K562 (cell line): ENCODE data around the gene EEF1A2. TPM values are rescaled to one million over a fixed set of nuclear protein-coding genes. Genes with fewer than 3 reads are reported as not detected.

Experiments
- ATAC-seq: fragments of 200-7000 bp; cut with Tn5 transposase; 3 replicates; pipeline ENCODE4 v1.9.1; 2020; ENCODE audit warnings: moderate library complexity
- BruUV-seq: library from RNA; stranded (reverse); fragments of 400-500 nt; replicated peaks from 2 replicates; lab custom pipeline; 2021; lab: Mats Ljungman, UMichigan
- CTCF ChIA-PET: fragments of 300-600 bp; formaldehyde crosslinking; extraction: SDS; loops from one replicate; lab custom pipeline; 2021; ENCODE audit warnings: low intra/inter-chr PET ratio; lab: Yijun Ruan, JAX
- POLR2A ChIA-PET: fragments of 300-600, 350-650 bp; sonication (Branson Sonifier 250); formaldehyde crosslinking; extraction: SDS; loops from one replicate; lab custom pipeline; 2021; ENCODE audit warnings: antibody characterized with exemption, inconsistent platforms; lab: Yijun Ruan, JAX
- DNase-seq, 4 experiments: peaks; one replicate each; pipeline versions ENCODE4 v3.0.0 to v3.0.0-alpha.2; 2011 to 2018; ENCODE audit warnings: low spot score in 3 of 4, mixed read lengths in 3 of 4; ENCODE audit errors: extremely low read depth in 1 of 4
- FAIRE-seq: peaks from 2 replicates; lab custom pipeline; 2011; peaks lifted over from hg19 to GRCh38; lab: Jason Lieb, UNC
- H2AFZ ChIP-seq: 2 replicates; pipeline ENCODE4 v1.6.0; 2011; ENCODE audit warnings: low read depth, low read length, control low read depth, inconsistent platforms
- H3K27ac ChIP-seq: fragments of 200-600 bp; 3 replicates; pipeline ENCODE4 v1.8.0; 2011; ENCODE audit warnings: low read depth, mild to moderate bottlenecking, control low read depth, inconsistent platforms, low read length, moderate library complexity, mixed read lengths; ENCODE audit errors: extremely low read depth
- H3K27me3 ChIP-seq, 2 experiments: fragments of 300-600 bp in 1 of 2; 2 replicates in 1 of 2; 3 replicates in 1 of 2; pipeline versions ENCODE4 v1.6.0 to v1.8.0; 2011; ENCODE audit warnings: inconsistent platforms in 2 of 2, low read length in 2 of 2, mild to moderate bottlenecking in 1 of 2, mixed read lengths in 1 of 2, moderate library complexity in 1 of 2; ENCODE audit not compliant: control insufficient read depth in 2 of 2, insufficient read depth in 2 of 2
- H3K36me3 ChIP-seq: fragments of 300-600 bp; 3 replicates; pipeline ENCODE4 v1.8.0; 2011; ENCODE audit warnings: mild to moderate bottlenecking, low read length, inconsistent platforms; ENCODE audit not compliant: control insufficient read depth, insufficient read depth
- H3K4me1 ChIP-seq, 2 experiments: fragments of 200-600 bp in 1 of 2; replicated peaks in 1 of 2; 2 replicates in 1 of 2; 3 replicates in 1 of 2; pipeline versions ENCODE4 v1.5.1 to v1.8.0; 2011; ENCODE audit warnings: inconsistent platforms in 2 of 2, low read length in 2 of 2, mild to moderate bottlenecking in 1 of 2, mixed read lengths in 1 of 2, moderate library complexity in 1 of 2; ENCODE audit not compliant: control insufficient read depth in 2 of 2, insufficient read depth in 2 of 2
- H3K4me2 ChIP-seq: 2 replicates; pipeline ENCODE4 v1.6.1; 2011; ENCODE audit warnings: low read length, control low read depth, inconsistent platforms, mixed read lengths; ENCODE audit not compliant: insufficient read depth
- H3K4me3 ChIP-seq: fragments of 200-600 bp; sonication (generic), shearing (Covaris generic); 2 replicates; pipeline ENCODE4 v1.5.1; 2016; ENCODE audit warnings: control low read depth, inconsistent platforms
- H3K79me2 ChIP-seq: fragments of 200-600 bp; 3 replicates; pipeline ENCODE4 v1.8.0; 2011; ENCODE audit warnings: low read length, inconsistent platforms; ENCODE audit not compliant: control insufficient read depth, insufficient read depth
- H3K9ac ChIP-seq, 2 experiments: 2 replicates each; pipeline versions ENCODE4 v1.6.0 to v1.6.1; 2011; ENCODE audit warnings: low read depth in 2 of 2, low read length in 2 of 2, control low read depth in 1 of 2, inconsistent platforms in 1 of 2, mild to moderate bottlenecking in 1 of 2, mixed read lengths in 1 of 2; ENCODE audit not compliant: insufficient read depth in 1 of 2
- H3K9me1 ChIP-seq: one replicate; pipeline ENCODE4 v1.6.0; 2011; ENCODE audit warnings: inconsistent platforms, mild to moderate bottlenecking, low read length, moderate library complexity; ENCODE audit not compliant: control insufficient read depth, insufficient read depth
- H3K9me3 ChIP-seq: replicated peaks from 2 replicates; pipeline ENCODE4 v1.5.1; 2011; ENCODE audit warnings: low read depth, low read length, inconsistent platforms; ENCODE audit not compliant: control insufficient read depth, insufficient read depth
- H4K20me1 ChIP-seq: replicated peaks from 2 replicates; pipeline ENCODE4 v1.6.1; 2011; ENCODE audit warnings: low read length, inconsistent platforms, mixed read lengths; ENCODE audit not compliant: control insufficient read depth, insufficient read depth
- C11orf30 ChIP-seq: fragments of 450-650 bp; IDR thresholded peaks from 2 replicates; pipeline ENCODE4 v1.6.1; 2016; ENCODE audit warnings: low read depth, mild to moderate bottlenecking
- CBFA2T2 ChIP-seq: fragments of 450-650 bp; conservative IDR thresholded peaks from 2 replicates; pipeline ENCODE4 v1.6.1; 2017; ENCODE audit warnings: mild to moderate bottlenecking
- DDX20 ChIP-seq: fragments of 450-650 bp; IDR thresholded peaks from 2 replicates; pipeline ENCODE4 v1.6.1; 2016; ENCODE audit warnings: missing genetic modification characterization, low read depth, mild to moderate bottlenecking, missing compliant biosample characterization, moderate library complexity
- DEAF1 ChIP-seq: fragments of 450-650 bp; formaldehyde crosslinking; IDR thresholded peaks from 2 replicates; pipeline ENCODE4 v1.4.0; 2020; ENCODE audit warnings: mild to moderate bottlenecking, moderate library complexity
- ETV1 ChIP-seq: fragments of 450-650 bp; conservative IDR thresholded peaks from 2 replicates; pipeline ENCODE4 v1.6.1; 2016; ENCODE audit warnings: missing genetic modification characterization, control low read depth, low read depth, missing compliant biosample characterization
- GTF2E2 ChIP-seq: fragments of 200-800 bp; sonication (Bioruptor generic); IDR thresholded peaks from 2 replicates; pipeline ENCODE4 v1.6.1; 2016; ENCODE audit warnings: missing genetic modification characterization, missing compliant biosample characterization
- KAT2B ChIP-seq: IDR thresholded peaks from one replicate; pipeline ENCODE4 v1.6.1; 2012; ENCODE audit warnings: low read depth, mild to moderate bottlenecking, control low read depth, inconsistent platforms, low read length, moderate library complexity
- MEF2A ChIP-seq: IDR thresholded peaks from 2 replicates; pipeline ENCODE4 v1.6.1; 2011; ENCODE audit warnings: low read depth, mild to moderate bottlenecking, low read length, moderate library complexity; ENCODE audit not compliant: control insufficient read depth
- MXI1 ChIP-seq: IDR thresholded peaks from 2 replicates; pipeline ENCODE4 v1.6.1; 2011; ENCODE audit warnings: low read depth, mild to moderate bottlenecking, improper control_type of control experiment, low read length
- PHB2 ChIP-seq: fragments of 450-650 bp; IDR thresholded peaks from 2 replicates; pipeline ENCODE4 v1.6.1; 2017; ENCODE audit warnings: low read depth
- PURB ChIP-seq: sonication (generic); formaldehyde crosslinking; IDR thresholded peaks from 2 replicates; pipeline ENCODE4 v1.9.0; 2021; ENCODE audit warnings: low read depth, mild to moderate bottlenecking, missing genetic modification reagents
- WHSC1 ChIP-seq: IDR thresholded peaks from one replicate; pipeline ENCODE4 v1.6.1; 2012; ENCODE audit warnings: low read length, control low read depth, inconsistent platforms
- ZKSCAN1 ChIP-seq: fragments of 150-350 bp; IDR thresholded peaks from 2 replicates; pipeline ENCODE4 v1.6.1; 2016; ENCODE audit warnings: low read depth, low read length
- WGBS: fragments of 100-300 bp; shearing (Covaris generic); methylation state at CpG from one replicate; pipeline ENCODE4 v1.1.6; 2016; ENCODE audit warnings: low coverage, mixed read lengths; ENCODE audit not compliant: insufficient coverage; ENCODE audit errors: missing lambda C conversion rate; 5-methylcytosine and 5-hydroxymethylcytosine counted together
- in situ Hi-C: fragments of 300-500 bp; cut with MboI; formaldehyde crosslinking; loops from 4 replicates; pipeline ENCODE4 v1.15.0; 2018; ENCODE audit warnings: inconsistent platforms, mixed read lengths
- intact Hi-C: fragments of 100-400 bp; cut with micrococcal nuclease; formaldehyde crosslinking; loops from 2 replicates; pipeline ENCODE4 v1.14.2; 2022
- polyA plus RNA-seq, 8 experiments: library from polyadenylated mRNA; depleted of rRNA in 4 of 8; stranded (reverse) in 5 of 8; unstranded in 3 of 8; fragments of >200 nt; fragmentation: Nextera tagmentation in 2 of 8; fragmentation: Illumina TruSeq in 1 of 8; extraction: Ambion mirVana in 2 of 8; extraction: Trizol in 1 of 8; gene quantifications; 2 replicates each; pipeline versions ENCODE4 v1.2.1 to v1.2.3, GENCODE V29; 2011 to 2014; ENCODE audit warnings: inconsistent platforms in 1 of 8, missing spikeins in 1 of 8
- total RNA-seq, 7 experiments: library from RNA; depleted of rRNA in 6 of 7; stranded (reverse); fragments of >200 nt in 6 of 7; fragmentation: Illumina TruSeq in 2 of 7; extraction: Trizol in 2 of 7; gene quantifications; 2 replicates each; pipeline versions ENCODE4 v1.2.1 to v1.2.3, GENCODE V29; 2011 to 2021; ENCODE audit warnings: low replicate concordance in 1 of 7
- TF ChIP-seq, protein P1 (sequence below): sonication (generic); formaldehyde crosslinking; IDR thresholded peaks from 2 replicates; pipeline ENCODE4 v1.9.0; 2022; ENCODE audit warnings: mild to moderate bottlenecking, missing genetic modification reagents
- TF ChIP-seq, protein P2 (sequence below): fragments of 250-450 bp; sonication (Bioruptor Pico); IDR thresholded peaks from 2 replicates; pipeline ENCODE4 v1.5.1; 2021; ENCODE audit warnings: mild to moderate bottlenecking
- TF ChIP-seq, protein P3 (sequence below): IDR thresholded peaks from 2 replicates; pipeline ENCODE4 v1.6.1; 2012; ENCODE audit warnings: low read depth, low read length, improper control_type of control experiment, borderline replicate concordance

The EEF1A2 gene
- total and polyA plus RNA-seq, 9 of the 15 experiments (the other 6 are each of a cell fraction or from before 2014, with no cell fraction given): 0.04 to 29.6 (median 11.5) TPM

- TF ChIP-seq KAT2B: no peak
Measured at GRCh38 chr20:63471717-63471980, 27.2 kb downstream of the EEF1A2 start (continued).

DNA sequence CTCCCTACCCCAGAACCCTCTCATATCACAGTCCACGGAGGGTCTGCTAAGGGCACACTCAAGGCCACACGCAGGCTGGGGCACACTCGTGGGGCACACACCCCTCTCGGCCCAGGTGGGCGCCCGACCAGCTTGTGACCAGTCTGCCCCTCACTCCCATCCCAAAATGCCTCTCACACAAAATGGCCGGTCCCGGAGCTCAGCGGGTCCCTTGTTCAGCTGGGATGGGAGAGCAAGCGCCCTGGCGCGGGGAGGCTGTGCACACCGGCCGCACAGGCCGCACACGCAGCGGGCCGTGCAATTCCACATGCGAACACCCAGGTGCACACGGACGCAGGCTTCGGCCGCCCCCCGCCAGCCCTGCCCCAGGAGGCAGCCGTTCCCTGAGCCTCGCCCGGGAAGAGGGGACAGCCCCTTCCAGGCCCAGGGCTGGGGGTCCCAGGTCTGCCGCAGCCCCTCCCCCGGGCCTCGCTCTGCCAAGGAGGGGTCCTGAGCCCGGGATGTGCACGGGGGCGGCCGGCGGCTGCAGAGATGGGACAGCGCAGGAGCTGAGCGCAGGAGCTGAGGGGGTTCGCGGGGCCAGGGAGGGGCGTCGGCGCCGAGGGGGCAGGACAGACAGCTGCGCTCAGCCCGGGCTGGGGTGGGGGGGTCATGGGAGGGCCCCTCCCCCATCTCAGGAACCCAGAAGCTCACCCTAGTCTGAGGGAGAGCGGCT is 27.7 kb downstream of the EEF1A2 start:
- Histone ChIP-seq H3K36me3 (no peaks in the 10 kb centered on the region), H3K4me3 (no peak overlapping the region), H4K20me1 (peaks cover 24% of the 10 kb centered on the region), H2AFZ (no peak overlapping the region), H3K9ac (no peak overlapping the region; a peak in 1 of 4 replicates), H3K9me3 (no peaks in the 10 kb centered on the region), H3K27ac (no peak overlapping the region), H3K79me2 (no peaks in the 10 kb centered on the region), H3K4me2 (no peak overlapping the region), H3K9me1 (no peaks in the 10 kb centered on the region), H3K4me1 (peaks cover 0 to 33% of the 10 kb centered on the region in 2 experiments; a peak in 2 of 5 replicates), H3K27me3 (peaks cover 38 to 87% of the 10 kb centered on the region in 2 experiments)
- DNase-seq: no peak
- intact Hi-C loops: no loop called here
- FAIRE-seq: no peak
- in situ Hi-C loops: no loop called here
- 15% methylated on average over 19 of the region's 46 CpGs for WGBS
- ChIA-PET POLR2A (interaction anchor here (0.5 kb wide), 1 partner anchor 148 kb away, joined by 3 read pairs; no protein-coding TSS in a partner anchor), CTCF (no interaction called here)
- no peak for ATAC-seq
- BruUV-seq: no TSS peak
- TF ChIP-seq ETV1 (tag): no peak
- TF ChIP-seq, protein P1, sequence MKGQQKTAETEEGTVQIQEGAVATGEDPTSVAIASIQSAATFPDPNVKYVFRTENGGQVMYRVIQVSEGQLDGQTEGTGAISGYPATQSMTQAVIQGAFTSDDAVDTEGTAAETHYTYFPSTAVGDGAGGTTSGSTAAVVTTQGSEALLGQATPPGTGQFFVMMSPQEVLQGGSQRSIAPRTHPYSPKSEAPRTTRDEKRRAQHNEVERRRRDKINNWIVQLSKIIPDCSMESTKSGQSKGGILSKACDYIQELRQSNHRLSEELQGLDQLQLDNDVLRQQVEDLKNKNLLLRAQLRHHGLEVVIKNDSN (CRISPR knock-in tag): no peak
- no peak for TF ChIP-seq ZKSCAN1
- TF ChIP-seq, protein P2, sequence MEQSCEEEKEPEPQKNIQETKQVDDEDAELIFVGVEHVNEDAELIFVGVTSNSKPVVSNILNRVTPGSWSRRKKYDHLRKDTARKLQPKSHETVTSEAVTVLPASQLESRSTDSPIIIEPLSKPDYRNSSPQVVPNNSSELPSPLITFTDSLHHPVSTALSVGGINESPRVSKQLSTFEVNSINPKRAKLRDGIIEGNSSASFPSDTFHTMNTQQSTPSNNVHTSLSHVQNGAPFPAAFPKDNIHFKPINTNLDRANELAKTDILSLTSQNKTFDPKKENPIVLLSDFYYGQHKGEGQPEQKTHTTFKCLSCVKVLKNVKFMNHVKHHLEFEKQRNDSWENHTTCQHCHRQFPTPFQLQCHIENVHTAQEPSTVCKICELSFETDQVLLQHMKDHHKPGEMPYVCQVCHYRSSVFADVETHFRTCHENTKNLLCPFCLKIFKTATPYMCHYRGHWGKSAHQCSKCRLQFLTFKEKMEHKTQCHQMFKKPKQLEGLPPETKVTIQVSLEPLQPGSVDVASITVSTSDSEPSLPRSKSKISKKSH (CRISPR knock-in tag): no peak
- no peak for TF ChIP-seq DDX20
- no peak for TF ChIP-seq DEAF1 (CRISPR knock-in tag)
- TF ChIP-seq C11orf30: no peak
- TF ChIP-seq CBFA2T2: no peak
- TF ChIP-seq GTF2E2 (tag): no peak
- TF ChIP-seq, protein P3, sequence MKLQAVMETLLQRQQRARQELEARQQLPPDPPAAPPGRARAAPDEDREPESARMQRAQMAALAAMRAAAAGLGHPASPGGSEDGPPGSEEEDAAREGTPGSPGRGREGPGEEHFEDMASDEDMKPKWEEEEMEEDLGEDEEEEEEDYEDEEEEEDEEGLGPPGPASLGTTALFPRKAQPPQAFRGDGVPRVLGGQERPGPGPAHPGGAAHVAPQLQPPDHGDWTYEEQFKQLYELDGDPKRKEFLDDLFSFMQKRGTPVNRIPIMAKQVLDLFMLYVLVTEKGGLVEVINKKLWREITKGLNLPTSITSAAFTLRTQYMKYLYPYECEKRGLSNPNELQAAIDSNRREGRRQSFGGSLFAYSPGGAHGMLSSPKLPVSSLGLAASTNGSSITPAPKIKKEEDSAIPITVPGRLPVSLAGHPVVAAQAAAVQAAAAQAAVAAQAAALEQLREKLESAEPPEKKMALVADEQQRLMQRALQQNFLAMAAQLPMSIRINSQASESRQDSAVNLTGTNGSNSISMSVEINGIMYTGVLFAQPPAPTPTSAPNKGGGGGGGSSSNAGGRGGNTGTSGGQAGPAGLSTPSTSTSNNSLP: no peak
- no peak for TF ChIP-seq MXI1
- TF ChIP-seq MEF2A: no peak
- TF ChIP-seq WHSC1: no peak
- TF ChIP-seq PHB2: no peak
- no peak for TF ChIP-seq PURB (CRISPR knock-in tag)
